Measurements from ENCODE around the gene FHIT.

DNA sequence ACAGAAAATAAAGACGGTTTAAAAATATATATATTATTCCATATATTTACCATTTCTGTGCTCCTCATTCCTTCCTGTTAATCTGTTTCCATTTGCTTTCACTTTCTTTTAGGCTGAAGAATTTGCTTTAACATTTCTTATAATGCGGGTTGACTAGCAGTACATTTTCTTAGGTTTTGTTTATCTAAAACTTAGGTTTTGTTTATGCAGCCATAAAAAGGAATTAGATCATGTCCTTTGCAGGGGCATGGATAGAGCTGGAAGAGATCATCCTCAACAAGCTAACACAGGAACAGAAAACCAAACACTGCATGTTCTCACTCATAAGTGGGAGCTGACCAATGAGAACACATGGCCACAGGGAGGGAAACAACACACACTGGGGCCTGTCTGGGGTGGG lies 578.1 kb downstream of the FHIT start:
- TF ChIP-seq, protein P1, sequence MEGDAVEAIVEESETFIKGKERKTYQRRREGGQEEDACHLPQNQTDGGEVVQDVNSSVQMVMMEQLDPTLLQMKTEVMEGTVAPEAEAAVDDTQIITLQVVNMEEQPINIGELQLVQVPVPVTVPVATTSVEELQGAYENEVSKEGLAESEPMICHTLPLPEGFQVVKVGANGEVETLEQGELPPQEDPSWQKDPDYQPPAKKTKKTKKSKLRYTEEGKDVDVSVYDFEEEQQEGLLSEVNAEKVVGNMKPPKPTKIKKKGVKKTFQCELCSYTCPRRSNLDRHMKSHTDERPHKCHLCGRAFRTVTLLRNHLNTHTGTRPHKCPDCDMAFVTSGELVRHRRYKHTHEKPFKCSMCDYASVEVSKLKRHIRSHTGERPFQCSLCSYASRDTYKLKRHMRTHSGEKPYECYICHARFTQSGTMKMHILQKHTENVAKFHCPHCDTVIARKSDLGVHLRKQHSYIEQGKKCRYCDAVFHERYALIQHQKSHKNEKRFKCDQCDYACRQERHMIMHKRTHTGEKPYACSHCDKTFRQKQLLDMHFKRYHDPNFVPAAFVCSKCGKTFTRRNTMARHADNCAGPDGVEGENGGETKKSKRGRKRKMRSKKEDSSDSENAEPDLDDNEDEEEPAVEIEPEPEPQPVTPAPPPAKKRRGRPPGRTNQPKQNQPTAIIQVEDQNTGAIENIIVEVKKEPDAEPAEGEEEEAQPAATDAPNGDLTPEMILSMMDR (IDR thresholded peaks at IDR 0.05) = no peak
- no peak for TF ChIP-seq POLR2A (IDR thresholded peaks at IDR 0.05)
- no peak for TF ChIP-seq EP300 (IDR thresholded peaks at IDR 0.05)

Data from ovary (tissue), 3 donors.